Measurements from ENCODE around the gene TBC1D17. TPM values are rescaled to one million over a fixed set of nuclear protein-coding genes. Genes with fewer than 3 reads are reported as not detected.

TBC1D17 gene
- 10.3 and 12.3 TPM in 2 replicates for total RNA-seq (2014; rRNA removed; shearing (Covaris generic))

DNA sequence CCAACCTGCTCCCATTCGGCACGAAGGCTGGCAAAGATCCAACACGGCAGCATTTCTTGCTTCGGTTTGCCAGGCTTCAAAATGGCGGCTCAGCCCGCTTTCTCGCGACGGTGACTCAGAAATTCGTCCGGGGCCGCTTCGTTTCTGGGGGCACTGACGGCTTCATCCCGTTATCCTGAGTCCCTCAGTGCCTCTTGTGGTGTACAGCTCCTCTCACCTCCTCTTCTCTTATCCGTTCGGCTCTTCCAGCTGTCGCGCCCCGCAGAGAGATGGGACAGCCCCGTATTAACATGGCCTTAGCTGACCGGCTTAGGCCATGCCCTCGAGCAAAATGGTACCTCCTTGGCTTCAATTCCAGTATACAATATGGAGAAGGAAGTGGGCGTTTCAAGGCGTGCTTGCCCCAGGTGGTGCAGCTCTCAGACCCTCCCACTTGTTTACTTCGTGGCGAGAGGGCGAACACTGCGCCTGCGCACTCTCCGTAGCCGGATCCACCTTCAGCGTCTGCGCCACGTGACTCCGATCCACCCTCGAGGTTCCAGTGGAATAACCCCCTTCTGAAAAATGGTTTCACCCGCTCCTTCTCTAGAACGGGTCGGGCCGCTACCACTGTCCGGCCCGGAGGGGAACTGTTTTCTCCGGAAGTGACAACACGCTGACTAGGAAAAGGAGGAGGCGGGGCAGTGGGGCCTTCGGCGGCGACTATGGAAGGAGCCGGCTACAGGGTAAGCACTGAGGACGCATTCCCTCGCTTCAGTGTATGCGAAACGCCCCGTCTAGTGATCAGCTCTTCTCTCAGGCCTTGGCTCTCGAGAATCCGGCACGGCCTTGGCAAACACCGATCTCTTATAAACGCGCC, at the start of gene TBC1D17, which contains the start of gene AKT1S1:
Gene TBC1D17, plus strand, starts transcription at position 683 of the 859 bp plus-strand sequence. Its CDS starts 22 bp downstream, at position 705.
Gene AKT1S1, minus strand, starts transcription at position 336 of the 859 bp plus-strand sequence. CDS start 4,060 bp downstream, outside the sequence.
- DNase-seq (ENCODE audit: low read depth): peak; percentile 100

DNA sequence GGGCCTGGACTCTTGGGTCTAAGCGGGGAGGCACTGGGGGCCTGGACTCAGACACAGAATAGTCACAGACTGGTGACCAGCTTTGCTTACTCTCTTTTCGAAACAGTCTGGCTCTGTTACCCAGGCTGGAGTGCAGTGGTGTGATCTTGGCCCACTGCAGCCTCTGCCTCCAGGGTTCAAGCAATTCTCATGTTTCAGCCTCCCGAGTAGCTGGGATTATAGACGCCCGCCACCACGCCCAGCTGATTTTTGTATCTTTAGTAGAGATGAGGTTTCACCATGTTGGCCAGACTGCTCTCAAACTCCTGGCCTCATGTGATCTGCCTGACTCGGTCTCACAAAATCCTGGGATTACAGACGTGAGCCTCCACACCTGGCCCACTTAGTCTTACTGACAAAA, 48.3 kb upstream of the TBC1D17 start:
- no peak for DNase-seq (ENCODE audit: low read depth)

DNA sequence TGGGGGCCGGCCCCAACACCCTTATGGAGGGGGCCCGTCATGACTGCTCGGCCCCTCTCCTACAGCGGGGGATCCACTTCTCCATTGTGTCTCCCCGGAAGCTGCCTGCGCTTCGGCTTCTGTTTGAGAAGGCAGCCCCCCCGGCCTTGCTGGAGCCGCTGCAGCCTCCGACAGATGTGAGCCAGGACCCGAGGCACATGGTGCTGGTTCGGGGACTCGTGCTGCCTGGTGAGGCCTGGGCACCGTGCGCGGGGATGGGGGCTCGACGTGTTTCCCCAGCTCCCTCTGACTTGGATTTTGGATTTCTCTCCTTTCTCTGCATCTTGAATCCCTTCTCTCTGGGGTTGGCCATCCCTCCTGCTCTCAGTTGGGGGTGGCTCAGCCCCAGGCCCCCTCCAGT, 47.8 kb upstream of the TBC1D17 start:
- no peak for DNase-seq (ENCODE audit: low read depth)

DNA sequence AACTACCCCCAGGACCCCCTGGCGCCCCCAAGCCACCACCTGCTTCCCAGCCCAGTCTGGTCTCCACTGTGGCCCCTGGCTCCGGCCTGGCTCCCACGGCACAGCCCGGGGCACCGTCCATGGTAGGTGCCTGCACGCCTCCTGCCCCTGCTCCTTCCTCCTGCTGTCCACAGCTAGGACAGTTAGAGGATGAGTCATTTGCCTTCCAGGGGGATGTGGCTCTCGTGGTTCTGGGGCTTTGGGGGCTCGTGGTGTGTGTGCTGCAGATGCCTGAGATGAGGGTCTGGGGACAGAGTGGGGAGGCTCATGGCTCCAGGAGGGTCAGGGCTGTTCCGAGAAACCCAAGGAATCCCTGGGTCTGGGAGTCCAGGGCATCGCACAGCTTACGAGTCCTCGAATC, 46.7 kb upstream of the TBC1D17 start:
- no peak for DNase-seq (ENCODE audit: low read depth)

DNA sequence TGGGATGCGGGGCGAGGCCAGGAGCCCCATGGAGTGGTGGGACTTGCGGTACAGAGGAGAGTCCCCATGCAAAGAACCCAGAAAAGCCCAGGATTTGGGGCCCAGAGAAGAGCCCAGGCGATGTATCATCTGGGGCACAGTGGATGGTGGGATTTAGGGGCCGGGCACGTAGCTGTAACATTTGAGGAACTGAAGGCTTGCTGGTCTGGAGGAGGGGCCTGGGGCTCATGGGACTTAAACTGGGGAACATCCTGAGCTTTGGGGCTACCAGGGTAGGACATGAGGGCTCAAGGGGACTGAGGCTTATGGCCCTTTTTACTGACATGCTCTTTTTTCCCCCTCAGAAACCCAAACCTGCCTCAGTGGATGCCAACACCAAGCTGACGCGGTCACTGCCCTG, 45.9 kb upstream of the TBC1D17 start:
- no peak for DNase-seq (ENCODE audit: low read depth)

DNA sequence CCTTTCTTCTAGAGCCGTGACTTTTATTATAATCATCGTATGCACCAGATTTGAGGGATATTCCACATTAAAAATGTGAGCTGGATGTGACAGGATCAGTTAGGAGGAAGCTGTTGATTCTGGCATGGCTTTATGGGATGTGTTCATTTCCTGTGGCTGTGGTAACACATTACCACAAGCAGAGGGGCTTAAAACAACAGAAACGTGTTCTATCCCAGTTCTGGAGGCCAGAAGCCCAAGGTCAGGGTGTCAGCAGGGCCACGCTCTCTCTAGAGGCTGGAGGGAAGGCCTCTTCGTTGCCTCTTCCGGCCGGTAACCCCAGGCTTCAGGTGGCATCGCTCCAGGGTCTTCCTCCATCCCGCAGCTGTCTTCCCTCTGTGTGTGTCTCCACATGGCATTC, 44.9 kb upstream of the TBC1D17 start:
- no peak for DNase-seq (ENCODE audit: low read depth)

DNA sequence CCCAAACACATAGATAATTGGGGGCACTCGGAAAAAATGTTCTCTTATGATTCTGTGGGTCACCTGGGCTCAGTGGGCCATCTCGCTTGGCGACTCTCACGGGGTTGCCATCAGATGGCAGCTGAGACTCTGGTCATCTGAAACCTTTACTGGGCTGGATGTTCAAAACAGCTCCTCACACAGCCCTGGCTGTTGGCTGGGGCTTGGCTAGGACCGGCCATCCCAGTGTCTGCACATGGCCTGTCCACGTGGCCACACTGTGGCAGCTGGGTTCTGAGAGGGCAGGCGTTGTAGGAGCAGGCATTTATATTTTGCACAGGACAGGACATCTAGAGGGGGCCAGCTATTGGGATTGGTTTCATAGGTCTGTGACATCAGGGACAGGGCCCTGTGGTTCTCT, 43.9 kb upstream of the TBC1D17 start:
- DNase-seq (ENCODE audit: low read depth): no peak

DNA sequence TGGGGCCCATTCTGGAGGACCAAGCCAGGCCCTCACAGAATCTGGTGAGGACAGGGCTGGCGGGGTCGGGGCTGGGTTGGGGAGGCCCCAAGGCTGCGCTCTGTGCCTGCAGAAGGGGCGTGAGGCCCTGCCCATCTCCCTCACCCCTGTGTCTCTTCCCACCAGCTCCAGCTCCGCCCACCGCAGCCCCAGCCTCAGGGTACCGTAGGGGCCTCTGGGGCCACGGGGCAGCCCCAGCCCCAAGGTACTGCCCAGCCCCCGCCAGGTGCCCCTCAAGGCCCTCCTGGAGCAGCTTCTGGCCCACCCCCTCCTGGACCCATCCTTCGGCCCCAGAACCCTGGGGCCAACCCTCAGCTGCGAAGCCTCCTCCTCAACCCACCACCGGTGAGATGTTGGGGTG, 41.9 kb upstream of the TBC1D17 start:
- no peak for DNase-seq (ENCODE audit: low read depth)

DNA sequence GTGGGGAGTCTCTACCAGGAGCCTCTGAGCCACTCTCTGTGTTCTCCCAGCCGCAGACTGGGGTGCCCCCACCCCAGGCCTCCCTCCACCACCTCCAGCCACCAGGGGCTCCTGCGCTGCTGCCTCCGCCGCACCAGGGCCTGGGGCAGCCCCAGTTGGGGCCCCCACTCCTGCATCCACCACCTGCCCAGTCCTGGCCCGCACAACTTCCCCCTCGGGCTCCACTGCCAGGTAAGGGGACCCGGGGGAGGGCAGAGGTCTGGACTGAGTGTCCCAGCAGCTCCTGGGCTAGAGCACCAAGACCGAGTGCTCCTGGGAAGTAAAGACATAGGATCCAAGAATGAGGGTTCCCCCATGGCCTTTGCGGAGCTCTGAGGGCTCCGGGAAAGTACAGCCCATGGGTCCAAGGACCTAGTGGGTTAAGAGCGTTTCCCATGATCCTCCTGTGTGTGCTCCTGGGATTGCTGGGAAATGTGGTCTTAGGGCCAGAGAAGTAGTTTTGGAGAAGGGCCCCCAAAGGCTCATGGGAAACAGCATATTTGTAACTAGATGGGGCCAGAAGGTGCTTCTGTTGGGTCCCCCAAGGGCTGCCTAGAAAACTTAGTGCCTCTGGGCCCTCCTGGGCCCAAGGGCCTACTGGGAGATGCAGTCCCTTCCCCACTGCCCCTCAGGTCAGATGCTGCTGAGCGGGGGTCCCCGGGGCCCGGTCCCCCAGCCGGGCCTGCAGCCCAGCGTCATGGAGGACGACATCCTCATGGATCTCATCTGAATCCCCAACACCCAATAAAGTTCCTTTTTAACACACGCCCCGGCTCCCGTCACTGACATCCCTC, 41.1 kb upstream of the TBC1D17 start:
- no peak for DNase-seq (ENCODE audit: low read depth)

DNA sequence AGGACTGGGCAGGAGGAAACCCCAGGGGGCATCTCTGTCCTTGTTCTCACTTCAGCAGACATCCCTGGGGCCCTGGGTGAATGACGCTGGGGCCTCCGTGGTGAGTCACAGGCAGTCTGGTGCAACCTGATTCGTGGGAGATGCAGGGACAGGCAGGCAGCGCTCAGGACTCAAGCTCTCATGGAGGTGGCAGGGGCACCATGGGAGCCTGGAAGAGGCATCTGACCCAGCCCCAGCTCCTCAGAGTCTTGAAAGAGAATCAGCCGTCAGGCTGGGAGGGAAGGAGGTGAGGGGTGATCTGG, 40.5 kb upstream of the TBC1D17 start:
- no peak for DNase-seq (ENCODE audit: low read depth)

DNA sequence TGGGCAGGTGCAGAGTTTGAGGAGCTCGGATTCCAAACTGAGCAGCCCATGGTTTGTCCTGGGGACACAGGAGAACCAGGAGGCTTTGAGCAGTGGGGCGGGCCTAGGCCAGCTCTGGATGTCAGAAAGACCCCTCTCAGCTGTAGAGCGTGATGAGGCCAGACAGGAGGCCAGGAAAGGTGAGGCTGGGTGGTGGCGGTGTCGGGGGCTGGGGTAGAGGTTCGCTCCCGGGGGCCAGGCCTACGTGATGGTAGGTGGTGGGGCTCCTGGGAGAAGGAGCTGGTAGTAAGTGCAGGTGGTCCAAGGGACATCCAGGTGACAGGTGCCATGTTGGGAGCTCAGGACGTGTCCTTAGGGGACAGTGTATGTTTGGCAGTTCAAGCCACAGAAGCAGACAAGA, 40.1 kb upstream of the TBC1D17 start:
- DNase-seq (ENCODE audit: low read depth): no peak

DNA sequence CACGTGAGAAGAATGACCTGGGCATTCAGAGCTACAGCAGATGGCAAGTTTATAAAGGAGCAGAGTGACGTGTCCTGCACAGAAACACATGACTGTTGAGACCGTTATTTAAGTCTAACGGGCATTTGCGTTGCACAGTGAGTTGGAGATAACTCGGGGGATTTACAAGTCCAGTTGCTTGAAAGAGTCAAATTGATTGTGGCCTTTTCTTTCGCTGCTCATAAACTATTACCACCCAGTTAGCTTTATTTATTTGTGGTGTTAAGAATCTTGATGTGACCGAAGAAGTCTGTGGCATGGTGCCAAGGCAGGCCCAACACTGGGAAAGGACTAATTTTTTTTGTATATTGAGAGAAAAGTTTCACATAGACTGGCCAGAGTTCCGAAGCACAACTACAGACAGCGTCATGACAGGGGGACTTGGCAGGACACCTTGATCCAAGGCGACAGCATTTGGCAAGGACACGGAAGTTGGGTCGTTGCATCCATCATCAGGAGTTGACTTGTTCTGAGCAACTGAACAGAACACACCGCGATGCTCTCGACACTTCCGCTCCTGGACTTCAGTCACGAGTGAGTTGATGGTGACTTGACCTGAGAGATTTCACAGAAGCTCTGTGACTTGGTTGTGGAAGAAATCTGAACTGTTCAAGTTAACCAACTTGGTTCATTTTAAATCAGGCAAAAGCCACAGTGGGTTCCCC, 38.5 kb upstream of the TBC1D17 start:
- DNase-seq (ENCODE audit: low read depth): no peak

DNA sequence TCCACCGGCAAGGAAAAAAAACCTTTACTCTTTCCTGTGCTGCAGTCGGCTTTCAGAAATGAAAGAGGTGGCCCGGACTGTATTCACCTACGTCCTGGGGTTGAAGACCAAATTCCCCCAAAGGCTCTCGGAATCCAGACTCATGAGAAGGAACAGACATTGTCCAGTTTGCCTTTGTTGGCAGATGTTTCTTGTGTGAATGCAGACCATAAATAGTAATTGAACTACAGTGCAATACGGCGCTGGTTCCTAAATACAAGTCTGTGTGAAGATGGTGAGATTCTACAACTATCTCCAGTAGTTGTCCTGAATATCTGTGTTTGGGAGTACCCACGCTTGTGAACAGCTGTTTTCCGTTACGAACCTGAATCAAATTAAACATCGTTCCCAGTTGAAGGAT, 37.8 kb upstream of the TBC1D17 start:
- DNase-seq (ENCODE audit: low read depth): no peak

DNA sequence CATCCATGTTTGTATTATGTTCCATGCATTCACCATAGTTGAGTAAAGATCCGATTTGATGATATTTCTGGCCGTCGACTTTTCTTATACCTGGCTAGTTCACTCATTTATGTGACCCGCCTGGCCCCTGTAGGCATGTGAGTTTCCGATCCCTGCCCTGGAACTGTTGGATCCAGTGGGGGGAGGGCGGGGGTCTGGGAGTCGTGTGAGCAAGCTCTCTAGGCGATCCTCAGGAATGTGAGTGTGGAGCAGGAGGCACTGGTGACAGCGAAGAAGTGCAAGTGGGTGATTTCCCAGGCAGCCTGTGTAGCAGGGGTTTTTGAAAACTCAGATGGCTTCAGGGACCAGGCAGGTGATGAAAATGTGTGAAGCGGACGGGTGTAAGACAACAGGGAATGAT, 37.2 kb upstream of the TBC1D17 start:
- DNase-seq (ENCODE audit: low read depth): no peak

DNA sequence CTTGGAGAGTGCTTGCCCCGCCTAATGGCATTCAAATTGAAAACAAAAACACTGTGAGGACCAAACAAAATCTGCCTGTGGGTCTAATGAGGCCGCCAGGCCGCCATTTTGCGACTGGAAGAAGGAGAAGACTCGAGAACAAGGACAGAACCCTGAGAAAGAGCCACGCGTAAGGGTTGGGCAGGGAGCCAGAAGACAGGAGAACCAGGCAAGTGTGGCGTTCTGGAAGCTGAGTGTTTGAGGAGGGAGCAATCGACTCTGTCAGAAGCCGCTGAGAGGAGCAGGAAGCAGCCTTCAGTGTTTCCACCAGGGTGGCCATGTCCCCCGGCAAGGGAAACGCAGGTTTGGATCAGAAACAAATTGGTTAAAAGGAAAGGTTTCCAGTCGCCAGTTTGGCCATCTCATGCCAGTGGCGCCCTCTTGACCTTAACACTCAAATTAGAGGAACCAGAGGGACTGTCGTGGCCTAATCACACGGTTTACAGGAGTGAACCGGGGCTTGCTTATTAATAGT, 36.7 kb upstream of the TBC1D17 start:
- DNase-seq (ENCODE audit: low read depth): no peak

DNA sequence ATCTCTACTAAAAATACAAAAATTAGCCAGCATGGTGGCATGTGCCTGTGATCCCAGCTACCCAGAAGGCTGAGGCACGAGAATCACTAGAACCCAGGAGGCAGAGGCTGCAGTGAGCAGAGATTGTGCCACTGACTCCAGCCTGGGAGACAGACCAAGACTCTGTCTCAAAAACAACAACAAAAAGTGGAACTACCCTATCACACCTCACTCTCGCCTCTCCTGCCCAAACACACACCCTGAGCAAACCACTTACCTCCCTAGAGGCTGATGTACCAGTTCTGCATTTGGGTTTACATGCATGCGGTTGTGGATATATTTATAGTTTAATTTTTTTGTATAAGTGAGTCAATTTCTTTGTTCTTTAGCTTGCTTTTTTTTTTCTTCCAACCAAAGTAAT, 34.2 kb upstream of the TBC1D17 start:
- no peak for DNase-seq (ENCODE audit: low read depth)

DNA sequence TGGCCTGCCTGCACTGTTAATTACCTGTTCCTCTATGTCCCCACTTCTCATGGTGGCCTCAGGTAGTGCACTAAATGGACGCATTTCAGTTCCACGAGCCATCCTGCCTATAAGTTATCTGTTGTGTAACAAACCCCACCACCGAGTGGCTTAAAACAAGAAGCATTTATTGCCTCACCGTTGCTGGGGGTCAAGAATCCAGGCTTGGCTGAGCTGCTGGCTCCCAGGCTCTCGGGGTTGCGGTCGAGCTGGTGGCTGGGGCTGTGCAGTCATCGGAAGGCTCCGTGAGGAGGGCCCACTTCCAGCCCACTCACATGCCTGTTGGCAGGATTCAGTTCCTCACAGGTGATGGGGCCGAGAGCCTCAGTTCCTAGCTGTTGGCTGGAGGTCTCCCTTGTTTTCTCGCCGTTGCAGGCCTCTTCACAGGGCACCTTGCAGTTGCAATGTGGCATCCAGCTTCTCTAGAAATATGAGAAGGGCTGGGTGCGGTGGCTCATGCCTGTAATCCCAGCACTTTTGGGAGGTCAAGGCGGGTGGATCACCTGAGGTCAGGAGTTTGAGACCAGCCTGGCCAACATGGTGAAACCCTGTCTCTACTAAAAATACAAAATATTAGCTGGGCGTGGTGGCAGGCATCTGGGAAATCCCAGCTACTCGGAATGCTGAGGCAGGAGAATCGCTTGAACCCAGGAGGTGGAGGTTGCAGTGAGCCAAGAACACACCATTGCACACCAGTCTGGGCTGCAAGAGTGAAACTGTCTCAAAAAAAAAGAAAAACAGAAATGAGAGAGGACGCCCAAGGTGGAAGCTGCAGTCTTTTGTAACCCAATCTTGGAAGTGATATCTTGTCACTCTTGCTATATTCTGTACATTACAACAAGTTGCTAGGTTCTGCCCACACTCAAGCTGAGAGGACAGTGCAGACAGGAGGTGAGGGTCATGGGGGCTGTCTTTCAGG, 33.1 kb upstream of the TBC1D17 start:
- no peak for DNase-seq (ENCODE audit: low read depth)

DNA sequence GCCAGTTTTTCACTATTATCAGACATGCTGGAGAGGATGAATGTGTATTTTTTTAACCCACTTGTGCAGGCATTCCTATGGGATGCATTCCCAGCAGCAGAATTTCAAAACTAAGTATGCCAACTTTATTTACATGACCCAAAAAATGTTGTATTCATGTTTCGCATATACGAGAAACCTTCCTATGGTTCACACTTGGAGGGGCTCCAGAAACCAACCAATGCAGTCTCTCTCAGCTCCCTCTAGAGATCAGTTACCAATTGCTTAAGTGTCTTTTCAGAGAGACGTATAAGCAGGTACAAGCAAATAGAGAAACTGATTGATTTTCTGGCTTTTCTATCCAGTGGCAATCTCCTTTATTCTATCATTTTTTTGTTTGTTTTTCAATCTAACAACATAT, 32.1 kb upstream of the TBC1D17 start:
- no peak for DNase-seq (ENCODE audit: low read depth)

DNA sequence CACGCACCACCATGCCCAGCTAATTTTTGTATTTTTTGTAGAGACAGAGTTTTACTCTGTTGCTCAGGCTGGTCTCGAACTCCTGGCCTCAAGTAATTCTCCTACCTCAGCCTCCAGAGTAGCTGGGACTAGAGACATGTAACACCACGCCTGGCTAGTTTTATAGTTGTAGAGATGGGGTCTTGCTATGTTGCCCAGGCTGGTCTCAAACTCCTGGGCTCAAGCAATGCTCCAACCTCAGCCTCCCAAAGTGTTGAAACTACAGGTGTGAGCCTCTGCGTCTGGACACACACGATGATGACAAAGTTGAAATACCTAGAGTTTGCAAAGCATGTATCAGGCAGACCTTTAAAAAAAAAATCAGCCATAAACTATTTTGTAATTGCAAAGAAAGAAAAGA, 31.1 kb upstream of the TBC1D17 start:
- no peak for DNase-seq (ENCODE audit: low read depth)

DNA sequence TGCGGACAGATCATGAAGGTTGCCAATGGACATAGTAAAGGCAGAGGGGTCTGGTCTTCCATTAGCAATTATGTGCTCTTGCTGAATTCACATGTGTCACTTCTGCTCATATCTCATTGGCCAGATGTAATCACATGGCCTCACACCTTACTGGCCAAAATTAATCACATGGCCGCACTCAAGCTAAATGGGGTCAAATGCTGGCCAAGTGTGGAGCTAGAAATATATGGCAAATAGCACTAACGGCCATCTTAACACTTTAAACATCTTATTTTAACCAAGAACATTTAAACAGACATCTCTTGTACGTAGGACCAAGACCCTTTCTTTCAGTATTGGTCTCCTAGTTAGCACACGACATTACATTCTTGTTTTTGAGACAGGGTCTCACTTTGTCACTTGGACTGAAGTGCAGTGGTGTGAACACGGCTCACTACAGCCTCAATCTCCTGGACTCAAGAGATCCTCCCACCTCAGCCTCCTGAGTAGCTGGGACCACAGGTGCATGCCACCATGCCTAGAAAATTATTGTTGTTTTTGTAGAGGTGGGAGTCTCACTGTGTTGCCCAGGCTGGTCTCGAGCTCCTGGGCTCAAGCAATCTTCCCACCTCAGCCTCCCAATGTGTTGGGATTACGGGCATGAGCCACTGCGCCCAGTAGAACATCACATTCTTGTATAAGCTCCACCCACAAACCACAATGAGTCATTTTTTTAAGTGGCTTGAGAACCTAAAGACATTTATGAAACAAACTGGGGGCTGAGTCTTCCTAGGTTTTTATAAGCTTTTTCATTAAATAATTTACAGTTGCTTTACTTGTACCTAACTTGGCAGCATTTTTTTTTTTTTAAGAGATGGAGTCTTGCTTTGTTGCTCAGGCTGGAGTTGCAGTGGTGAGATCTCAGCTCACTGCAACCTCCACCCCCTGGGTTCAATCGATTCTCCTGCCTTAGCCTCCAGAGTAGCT, 29.5 kb upstream of the TBC1D17 start:
- peak; percentile 93 for DNase-seq (ENCODE audit: low read depth)

All from RPMI7951 (cell line).